Gastroesophageal sphincter (tissue), 3 donors: ENCODE data around the gene WDR47.

Experiments
- POLR2A ChIP-seq, 2 donors: fragments of 450-650 bp; IDR thresholded peaks; one replicate each; pipeline ENCODE4 v1.6.1; 2017; ENCODE audit warnings: antibody characterized with exemption in 2 of 2, mild to moderate bottlenecking in 2 of 2, moderate library complexity in 1 of 2
- POLR2AphosphoS5 ChIP-seq: sonication (generic); formaldehyde crosslinking; IDR thresholded peaks from one replicate; pipeline ENCODE4 v1.6.1; 2017; ENCODE audit warnings: antibody characterized with exemption
- TF ChIP-seq, protein P1 (sequence below), 4 experiments: fragments of 200-600 bp in 2 of 4; fragments of 450-650 bp in 2 of 4; sonication (generic) in 1 of 4; IDR thresholded peaks; one replicate each; pipeline ENCODE4 v1.5.1; 2017 to 2019; ENCODE audit warnings: antibody characterized with exemption in 4 of 4, mild to moderate bottlenecking in 2 of 4, moderate library complexity in 2 of 4

DNA sequence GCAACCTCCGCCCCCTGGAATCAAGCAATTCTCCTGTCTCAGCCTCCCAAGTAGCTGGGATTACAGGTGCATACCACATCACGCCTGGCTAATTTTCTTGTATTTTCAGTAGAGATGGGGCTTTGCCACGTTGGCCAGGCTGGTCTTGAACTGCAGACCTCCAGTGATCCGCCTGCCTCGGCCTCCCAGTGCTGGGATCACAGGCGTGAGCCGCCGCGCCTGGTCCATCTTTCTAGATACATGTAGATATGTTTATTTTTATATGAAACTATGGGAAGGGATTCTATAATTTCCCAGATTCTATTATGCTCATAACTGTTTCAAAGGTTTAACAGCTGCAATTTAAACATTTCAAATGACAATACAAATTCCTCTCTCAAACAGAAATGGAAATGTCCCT, 105.7 kb downstream of the WDR47 start:
- TF ChIP-seq, protein P1, sequence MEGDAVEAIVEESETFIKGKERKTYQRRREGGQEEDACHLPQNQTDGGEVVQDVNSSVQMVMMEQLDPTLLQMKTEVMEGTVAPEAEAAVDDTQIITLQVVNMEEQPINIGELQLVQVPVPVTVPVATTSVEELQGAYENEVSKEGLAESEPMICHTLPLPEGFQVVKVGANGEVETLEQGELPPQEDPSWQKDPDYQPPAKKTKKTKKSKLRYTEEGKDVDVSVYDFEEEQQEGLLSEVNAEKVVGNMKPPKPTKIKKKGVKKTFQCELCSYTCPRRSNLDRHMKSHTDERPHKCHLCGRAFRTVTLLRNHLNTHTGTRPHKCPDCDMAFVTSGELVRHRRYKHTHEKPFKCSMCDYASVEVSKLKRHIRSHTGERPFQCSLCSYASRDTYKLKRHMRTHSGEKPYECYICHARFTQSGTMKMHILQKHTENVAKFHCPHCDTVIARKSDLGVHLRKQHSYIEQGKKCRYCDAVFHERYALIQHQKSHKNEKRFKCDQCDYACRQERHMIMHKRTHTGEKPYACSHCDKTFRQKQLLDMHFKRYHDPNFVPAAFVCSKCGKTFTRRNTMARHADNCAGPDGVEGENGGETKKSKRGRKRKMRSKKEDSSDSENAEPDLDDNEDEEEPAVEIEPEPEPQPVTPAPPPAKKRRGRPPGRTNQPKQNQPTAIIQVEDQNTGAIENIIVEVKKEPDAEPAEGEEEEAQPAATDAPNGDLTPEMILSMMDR (IDR thresholded peaks at IDR 0.05): no peak
- TF ChIP-seq POLR2A (IDR thresholded peaks at IDR 0.05): no peak
- no peak for TF ChIP-seq POLR2AphosphoS5
